HCT116 (cell line): ENCODE measurements around the gene GAL.

Experiments
- CEBPB ChIP-seq: IDR thresholded peaks from 2 replicates; pipeline ENCODE4 v1.6.1; 2012; ENCODE audit warnings: low read depth
- EZH2phosphoT487 ChIP-seq: fragments of 200-600 bp; IDR thresholded peaks from 2 replicates; pipeline ENCODE4 v1.6.1; 2018; ENCODE audit warnings: antibody characterized with exemption, borderline replicate concordance
- FOSL1 ChIP-seq: IDR thresholded peaks from 2 replicates; pipeline ENCODE4 v1.6.1; 2012; ENCODE audit warnings: low read depth
- POLR2A ChIP-seq: IDR thresholded peaks from 2 replicates; pipeline ENCODE4 v1.7.0; 2011; ENCODE audit warnings: borderline replicate concordance; ENCODE audit not compliant: insufficient read depth, insufficient read length; ENCODE audit errors: extremely low read depth
- POLR2AphosphoS5 ChIP-seq: IDR thresholded peaks from 2 replicates; pipeline ENCODE4 v1.6.1; 2011; ENCODE audit warnings: mild to moderate bottlenecking, low read depth, low read length, moderate library complexity
- RAD21 ChIP-seq: IDR thresholded peaks from 2 replicates; pipeline ENCODE4 v1.6.1; 2012; ENCODE audit warnings: low read depth, mild to moderate bottlenecking
- YY1 ChIP-seq: IDR thresholded peaks from 2 replicates; pipeline ENCODE4 v1.6.1; 2011; ENCODE audit warnings: low read length, low read depth, moderate library complexity, mild to moderate bottlenecking; ENCODE audit not compliant: insufficient replicate concordance; ENCODE audit errors: extremely low read depth
- TF ChIP-seq, protein P1 (sequence below), 3 experiments: fragments of 200-600 bp in 1 of 3; sonication (generic) in 1 of 3; IDR thresholded peaks in 2 of 3; conservative IDR thresholded peaks in 1 of 3; 2 replicates each; pipeline ENCODE4 v1.5.1; 2012 to 2017; ENCODE audit warnings: low read depth in 2 of 3, low read length in 2 of 3, antibody characterized with exemption in 1 of 3, borderline replicate concordance in 1 of 3, control low read depth in 1 of 3, mild to moderate bottlenecking in 1 of 3, mixed read lengths in 1 of 3, mixed run types in 1 of 3, moderate library complexity in 1 of 3; ENCODE audit not compliant: insufficient read depth in 1 of 3
- TF ChIP-seq, protein P2 (sequence below): IDR thresholded peaks from 2 replicates; pipeline ENCODE4 v1.6.1; 2012
- TF ChIP-seq, protein P3 (sequence below): IDR thresholded peaks from 2 replicates; pipeline ENCODE4 v1.6.1; 2012; ENCODE audit warnings: low read depth

DNA sequence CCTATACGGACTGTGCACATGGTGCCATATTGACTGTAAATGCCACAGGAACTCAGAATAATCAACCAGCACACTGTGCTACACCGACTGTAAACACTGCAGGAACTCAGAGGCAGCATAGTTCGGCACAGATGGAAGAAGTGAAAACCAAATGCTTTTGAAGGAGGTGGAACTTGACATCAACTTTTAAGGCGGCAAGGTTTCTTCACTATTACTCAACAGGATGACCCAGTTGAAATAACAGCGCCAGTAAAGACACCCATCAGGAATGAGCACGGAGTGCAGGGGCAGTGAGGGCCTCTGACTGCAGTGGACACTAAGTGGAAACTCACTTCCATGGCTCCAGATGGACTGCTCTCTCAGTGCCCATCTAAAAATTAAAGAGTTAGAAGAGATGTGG, 51.3 kb downstream of the GAL start:
- TF ChIP-seq, protein P1, sequence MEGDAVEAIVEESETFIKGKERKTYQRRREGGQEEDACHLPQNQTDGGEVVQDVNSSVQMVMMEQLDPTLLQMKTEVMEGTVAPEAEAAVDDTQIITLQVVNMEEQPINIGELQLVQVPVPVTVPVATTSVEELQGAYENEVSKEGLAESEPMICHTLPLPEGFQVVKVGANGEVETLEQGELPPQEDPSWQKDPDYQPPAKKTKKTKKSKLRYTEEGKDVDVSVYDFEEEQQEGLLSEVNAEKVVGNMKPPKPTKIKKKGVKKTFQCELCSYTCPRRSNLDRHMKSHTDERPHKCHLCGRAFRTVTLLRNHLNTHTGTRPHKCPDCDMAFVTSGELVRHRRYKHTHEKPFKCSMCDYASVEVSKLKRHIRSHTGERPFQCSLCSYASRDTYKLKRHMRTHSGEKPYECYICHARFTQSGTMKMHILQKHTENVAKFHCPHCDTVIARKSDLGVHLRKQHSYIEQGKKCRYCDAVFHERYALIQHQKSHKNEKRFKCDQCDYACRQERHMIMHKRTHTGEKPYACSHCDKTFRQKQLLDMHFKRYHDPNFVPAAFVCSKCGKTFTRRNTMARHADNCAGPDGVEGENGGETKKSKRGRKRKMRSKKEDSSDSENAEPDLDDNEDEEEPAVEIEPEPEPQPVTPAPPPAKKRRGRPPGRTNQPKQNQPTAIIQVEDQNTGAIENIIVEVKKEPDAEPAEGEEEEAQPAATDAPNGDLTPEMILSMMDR (IDR thresholded peaks at IDR 0.05 in 2 of 3, conservative IDR thresholded peaks at IDR 0.05 in 1 of 3; ENCODE audit: borderline replicate concordance in 1 of 3, insufficient read depth in 1 of 3, low read depth in 2 of 3, low read length in 2 of 3): no peak
- TF ChIP-seq POLR2A (no peak), CEBPB (no peak), POLR2AphosphoS5 (no peak), EZH2phosphoT487 (no peak), RAD21 (no peak), YY1 (no peak), FOSL1 (no peak)
- TF ChIP-seq, protein P2, sequence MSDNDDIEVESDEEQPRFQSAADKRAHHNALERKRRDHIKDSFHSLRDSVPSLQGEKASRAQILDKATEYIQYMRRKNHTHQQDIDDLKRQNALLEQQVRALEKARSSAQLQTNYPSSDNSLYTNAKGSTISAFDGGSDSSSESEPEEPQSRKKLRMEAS: no peak
- TF ChIP-seq, protein P3, sequence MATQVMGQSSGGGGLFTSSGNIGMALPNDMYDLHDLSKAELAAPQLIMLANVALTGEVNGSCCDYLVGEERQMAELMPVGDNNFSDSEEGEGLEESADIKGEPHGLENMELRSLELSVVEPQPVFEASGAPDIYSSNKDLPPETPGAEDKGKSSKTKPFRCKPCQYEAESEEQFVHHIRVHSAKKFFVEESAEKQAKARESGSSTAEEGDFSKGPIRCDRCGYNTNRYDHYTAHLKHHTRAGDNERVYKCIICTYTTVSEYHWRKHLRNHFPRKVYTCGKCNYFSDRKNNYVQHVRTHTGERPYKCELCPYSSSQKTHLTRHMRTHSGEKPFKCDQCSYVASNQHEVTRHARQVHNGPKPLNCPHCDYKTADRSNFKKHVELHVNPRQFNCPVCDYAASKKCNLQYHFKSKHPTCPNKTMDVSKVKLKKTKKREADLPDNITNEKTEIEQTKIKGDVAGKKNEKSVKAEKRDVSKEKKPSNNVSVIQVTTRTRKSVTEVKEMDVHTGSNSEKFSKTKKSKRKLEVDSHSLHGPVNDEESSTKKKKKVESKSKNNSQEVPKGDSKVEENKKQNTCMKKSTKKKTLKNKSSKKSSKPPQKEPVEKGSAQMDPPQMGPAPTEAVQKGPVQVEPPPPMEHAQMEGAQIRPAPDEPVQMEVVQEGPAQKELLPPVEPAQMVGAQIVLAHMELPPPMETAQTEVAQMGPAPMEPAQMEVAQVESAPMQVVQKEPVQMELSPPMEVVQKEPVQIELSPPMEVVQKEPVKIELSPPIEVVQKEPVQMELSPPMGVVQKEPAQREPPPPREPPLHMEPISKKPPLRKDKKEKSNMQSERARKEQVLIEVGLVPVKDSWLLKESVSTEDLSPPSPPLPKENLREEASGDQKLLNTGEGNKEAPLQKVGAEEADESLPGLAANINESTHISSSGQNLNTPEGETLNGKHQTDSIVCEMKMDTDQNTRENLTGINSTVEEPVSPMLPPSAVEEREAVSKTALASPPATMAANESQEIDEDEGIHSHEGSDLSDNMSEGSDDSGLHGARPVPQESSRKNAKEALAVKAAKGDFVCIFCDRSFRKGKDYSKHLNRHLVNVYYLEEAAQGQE: no peak
